ENCODE data around the gene KRTAP4-4.
"Not testable (repeated sequence)": the region's sequence is repeated elsewhere in the genome, so short reads cannot be mapped to it uniquely, and the experiment has no call there.

Gene KRTAP4-4

GRCh38 chr17:41147531-41148204, 12.9 kb downstream of the KRTAP4-4 start:
- no peak for DNase-seq

- no peak for DNase-seq
Measured at GRCh38 chr17:41145261-41145660, 15.3 kb downstream of the KRTAP4-4 start.

- no peak for DNase-seq
Measured at GRCh38 chr17:41144846-41145245, 15.7 kb downstream of the KRTAP4-4 start.

- DNase-seq: no peak
Measured at GRCh38 chr17:41141361-41141760, 19.2 kb downstream of the KRTAP4-4 start.

- no peak for DNase-seq
Measured at GRCh38 chr17:41140360-41141131, 20.0 kb downstream of the KRTAP4-4 start, which contains the start of gene KRTAP4-6. Gene KRTAP4-6, minus strand, starts transcription at chr17:41140544. Its CDS starts 57 bp downstream, at chr17:41140487.

GRCh38 chr17:41139865-41140264, 20.7 kb downstream of the KRTAP4-4 start:
- not testable (repeated sequence) for DNase-seq

- DNase-seq: no peak
Measured at GRCh38 chr17:41133880-41134735, 26.4 kb downstream of the KRTAP4-4 start.

GRCh38 chr17:41131979-41132378, 28.6 kb downstream of the KRTAP4-4 start:
- no peak for DNase-seq

- no peak for DNase-seq
Measured at GRCh38 chr17:41127371-41127770, 33.2 kb downstream of the KRTAP4-4 start.

- no peak for DNase-seq
Measured at GRCh38 chr17:41126412-41126811, 34.1 kb downstream of the KRTAP4-4 start.

- no peak for DNase-seq
Measured at GRCh38 chr17:41125064-41125463, 35.5 kb downstream of the KRTAP4-4 start.

GRCh38 chr17:41123991-41124371, 36.6 kb downstream of the KRTAP4-4 start, which contains the start of gene KRTAP4-12:
Gene KRTAP4-12, minus strand, starts transcription at chr17:41124182. Its CDS starts 60 bp downstream, at chr17:41124122.
- DNase-seq: not testable (repeated sequence)

GRCh38 chr17:41123292-41123990, 37.1 kb downstream of the KRTAP4-4 start:
- not testable (repeated sequence) for DNase-seq

GRCh38 chr17:41121742-41122141, 38.8 kb downstream of the KRTAP4-4 start:
- DNase-seq: no peak

- DNase-seq: not testable (repeated sequence)
Measured at GRCh38 chr17:41119696-41120690, 40.6 kb downstream of the KRTAP4-4 start.

- no peak for DNase-seq
Measured at GRCh38 chr17:41118721-41119120, 41.8 kb downstream of the KRTAP4-4 start.

- not testable (repeated sequence) for DNase-seq
Measured at GRCh38 chr17:41117846-41118386, 42.6 kb downstream of the KRTAP4-4 start, which contains the start of gene KRTAP4-11. Gene KRTAP4-11, minus strand, starts transcription at chr17:41118373. Its CDS starts 58 bp downstream, at chr17:41118315.

GRCh38 chr17:41116297-41116696, 44.3 kb downstream of the KRTAP4-4 start:
- DNase-seq: no peak

- no peak for DNase-seq
Measured at GRCh38 chr17:41111151-41111885, 49.2 kb downstream of the KRTAP4-4 start.

Measured in NCI-H524 (cell line).